HG03378 (cell line): ENCODE results near the gene RSRC1.
"Not testable (repeated sequence)": the region's sequence is repeated elsewhere in the genome, so short reads cannot be mapped to it uniquely, and the experiment has no call there.

Experiments used
- ATAC-seq: cut with Tn5 transposase; IDR thresholded peaks from one replicate; pipeline ENCODE4 v1.9.1; 2021; ENCODE audit warnings: mild to moderate bottlenecking, moderate library complexity; ENCODE audit not compliant: unreplicated experiment

Gene RSRC1

DNA sequence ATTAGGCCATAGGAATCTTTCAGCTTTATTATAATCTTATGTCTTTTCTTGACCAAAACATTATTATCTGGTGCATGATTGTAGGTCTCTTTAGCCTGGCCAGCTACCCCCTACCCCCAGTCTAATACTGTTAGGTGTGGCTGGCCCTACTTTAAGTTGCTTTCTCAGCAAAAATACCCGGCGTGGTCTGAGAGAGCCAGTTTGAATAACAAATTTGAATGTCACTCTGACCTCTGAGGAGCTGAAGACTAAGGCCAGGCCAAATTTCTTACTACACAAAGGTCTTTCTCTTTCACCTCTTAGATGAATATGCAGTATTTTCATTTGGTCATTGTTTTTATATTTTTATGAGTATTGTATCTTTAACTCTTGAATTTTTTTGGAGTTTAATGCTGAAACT is 272.6 kb downstream of the RSRC1 start:
- no peak for ATAC-seq

DNA sequence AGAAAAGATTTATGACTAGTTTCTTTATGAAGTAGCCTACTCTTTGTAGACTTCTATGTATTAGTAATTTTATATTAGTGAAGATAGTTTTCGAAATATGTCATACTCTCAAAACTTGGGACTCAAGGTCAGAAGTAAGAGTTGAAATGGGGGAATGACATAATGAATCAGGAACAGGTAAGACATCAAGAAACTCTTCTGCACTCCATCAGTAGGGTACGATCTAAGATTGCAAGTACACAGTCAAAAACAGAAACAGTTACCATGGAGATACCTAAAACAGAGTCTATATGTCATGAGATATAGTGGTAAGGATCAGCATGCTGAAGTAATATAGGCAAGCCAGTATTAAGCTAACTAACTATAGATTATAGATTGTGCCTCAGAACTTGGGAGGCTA is 274.1 kb downstream of the RSRC1 start:
- peak; percentile 85 for ATAC-seq

DNA sequence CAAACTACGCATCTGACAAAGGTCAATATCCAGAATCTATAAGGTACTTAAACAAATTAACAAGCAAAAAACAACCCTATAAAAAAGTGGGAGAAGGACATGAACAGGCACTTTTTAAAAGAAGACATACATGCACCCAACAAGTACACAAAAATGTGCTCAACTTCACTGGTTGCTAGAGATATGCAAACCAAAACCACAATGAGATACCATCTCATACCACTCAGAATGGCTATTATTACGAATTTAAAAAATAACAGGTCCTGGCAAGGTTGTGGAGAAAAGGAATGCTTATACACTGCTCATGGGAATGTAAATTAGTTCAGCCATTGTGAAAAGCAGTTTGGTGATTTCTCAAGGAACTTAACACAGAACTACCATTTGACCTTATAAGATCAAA is 285.5 kb downstream of the RSRC1 start:
- no peak for ATAC-seq

DNA sequence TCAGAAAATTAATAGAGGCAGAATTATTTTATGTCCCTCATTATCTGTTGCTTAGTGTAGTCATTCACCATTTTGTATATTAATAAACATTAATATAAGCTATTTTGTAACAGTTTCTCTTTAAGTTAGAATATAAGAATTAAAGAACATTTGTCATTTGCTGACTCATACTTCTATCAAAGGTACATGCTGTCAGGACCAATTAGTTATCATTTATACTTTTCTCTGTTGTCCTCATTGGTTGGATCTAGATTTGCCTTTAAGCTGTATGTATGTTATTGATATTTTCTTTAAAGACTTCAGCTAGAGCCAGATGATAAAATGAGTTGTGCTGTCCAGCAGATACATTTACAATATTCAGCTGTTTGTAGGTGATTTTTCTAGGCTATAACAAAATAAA is 292.7 kb downstream of the RSRC1 start:
- no peak for ATAC-seq

DNA sequence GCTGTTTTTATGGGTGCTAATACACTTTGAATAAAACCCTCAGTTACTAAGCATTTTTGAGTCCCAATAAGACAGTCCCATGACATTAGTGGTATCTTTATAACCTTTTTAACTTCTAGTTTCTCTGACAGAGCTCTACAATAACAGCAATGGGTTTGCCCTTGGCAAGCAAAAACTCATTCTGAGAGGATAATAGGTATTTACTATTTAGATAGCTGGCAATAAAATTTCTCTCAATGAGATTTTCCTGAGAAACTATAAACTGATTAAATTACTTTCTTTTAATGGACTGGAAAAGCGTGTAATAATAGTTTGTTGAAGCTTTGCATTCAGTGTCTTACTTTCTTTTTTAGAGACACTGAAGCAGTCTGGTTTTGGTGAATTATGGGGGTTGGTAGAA is 293.1 kb downstream of the RSRC1 start:
- ATAC-seq, result no peak

DNA sequence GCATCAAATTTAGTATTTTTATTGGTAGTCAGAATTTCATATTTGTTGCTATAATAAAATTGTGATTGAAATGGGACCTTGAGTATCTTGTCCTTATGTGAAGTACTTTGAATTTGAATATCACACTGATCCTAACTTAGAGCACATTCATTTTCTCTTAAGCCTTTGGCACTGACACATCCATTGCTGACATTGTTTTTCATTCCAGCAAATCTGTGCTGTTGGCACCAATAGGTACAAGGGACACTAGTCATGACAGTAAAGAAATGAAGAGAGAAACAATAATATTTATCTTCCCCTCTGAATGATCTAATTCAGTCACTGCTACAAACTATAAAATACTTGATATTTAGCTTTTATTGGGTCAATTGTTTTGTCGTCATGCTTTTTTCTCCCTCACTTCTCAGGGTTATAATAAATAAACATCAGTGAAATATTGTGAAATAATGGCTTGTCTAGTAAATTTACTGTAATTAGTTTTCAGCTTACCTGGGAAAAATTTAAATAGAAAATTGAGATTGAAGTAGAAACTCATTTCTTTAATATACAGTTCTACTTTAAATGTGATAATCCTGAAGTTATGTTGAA is 294.3 kb downstream of the RSRC1 start:
- ATAC-seq, result no peak

DNA sequence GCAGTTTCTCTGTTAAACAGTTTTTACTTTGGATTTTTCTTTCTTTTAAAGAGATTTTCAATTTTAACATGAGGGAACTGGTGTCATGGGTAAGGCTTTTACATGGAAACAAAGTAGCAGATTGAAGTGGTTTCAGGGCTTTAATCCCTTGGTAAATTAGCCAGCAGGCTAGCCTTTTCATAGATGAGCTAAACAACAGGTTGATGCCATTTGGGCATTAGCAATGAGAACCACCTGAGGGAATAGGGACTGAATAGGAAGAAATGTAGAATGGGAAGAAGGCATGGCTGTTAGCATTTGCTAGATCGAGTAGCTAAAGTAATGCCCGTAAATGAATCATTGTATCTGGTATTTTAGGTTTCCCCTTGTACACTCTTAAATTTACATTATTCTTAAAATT is 295.6 kb downstream of the RSRC1 start:
- ATAC-seq, result no peak

DNA sequence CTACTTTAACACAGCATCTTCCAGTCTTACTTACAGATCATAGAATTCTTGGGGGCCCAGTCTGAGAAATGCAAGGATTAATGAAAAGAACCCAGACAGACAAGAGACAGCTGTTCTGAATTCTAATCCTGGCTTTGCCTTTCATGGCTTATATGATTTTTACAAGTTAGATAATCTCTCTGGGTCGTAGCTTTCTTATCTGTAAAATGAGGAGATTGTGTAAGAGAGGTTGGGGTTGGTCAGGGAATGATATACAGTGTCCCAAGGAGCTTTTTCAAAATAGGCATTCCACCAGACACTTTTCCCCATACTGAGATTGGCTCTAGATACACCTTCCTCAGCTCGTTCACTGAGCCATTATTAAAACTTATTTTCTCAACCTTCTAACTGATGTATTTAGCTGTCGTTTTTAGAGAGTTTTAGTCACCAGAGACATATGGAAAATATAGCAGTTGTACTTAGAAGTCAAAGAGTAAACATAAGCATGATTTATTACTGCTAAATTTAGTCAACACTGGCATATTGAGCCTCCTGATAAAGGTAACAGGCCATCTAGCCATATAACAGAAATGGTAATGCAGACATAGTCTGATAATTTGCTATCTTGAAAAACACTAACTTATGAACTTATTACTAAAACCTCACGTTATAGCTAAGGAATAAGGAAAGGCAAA is 298.1 kb downstream of the RSRC1 start:
- no peak for ATAC-seq

DNA sequence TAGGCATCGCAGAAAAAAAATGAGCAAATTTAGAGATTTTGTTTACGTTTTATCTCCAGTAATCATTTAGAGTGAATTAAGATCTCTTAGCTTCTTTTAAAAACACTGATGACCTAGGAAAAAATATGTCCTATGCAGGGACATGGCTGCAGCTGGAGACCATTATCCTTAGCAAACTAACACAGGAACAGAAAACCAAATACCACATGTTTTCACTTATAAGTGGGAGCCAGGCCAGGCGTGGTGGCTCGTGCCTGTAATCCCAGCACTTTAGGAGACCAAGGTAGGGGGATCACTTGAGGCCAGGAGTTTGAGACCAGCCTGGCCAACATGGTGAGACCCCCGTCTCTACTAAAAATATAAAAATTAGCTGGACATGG is 298.6 kb downstream of the RSRC1 start:
- not testable (repeated sequence) for ATAC-seq

DNA sequence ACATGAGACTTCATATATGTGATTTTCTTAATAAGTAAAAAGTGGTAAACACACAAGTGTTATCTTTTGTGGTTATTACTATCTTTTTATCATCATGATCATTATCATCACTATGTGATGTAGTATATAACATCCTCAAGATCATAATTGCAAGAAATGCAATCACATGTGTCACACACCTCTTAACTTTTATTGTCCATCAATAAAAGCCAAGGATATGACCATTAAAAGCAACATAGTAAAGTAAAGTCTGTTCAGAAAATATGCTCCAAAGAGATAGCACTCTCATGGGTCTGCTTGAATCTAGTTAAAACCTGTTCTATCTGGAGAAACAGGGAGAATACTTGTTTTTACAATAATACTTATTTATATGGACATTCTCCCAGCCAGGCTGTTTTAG is 308.1 kb downstream of the RSRC1 start:
- no peak for ATAC-seq

DNA sequence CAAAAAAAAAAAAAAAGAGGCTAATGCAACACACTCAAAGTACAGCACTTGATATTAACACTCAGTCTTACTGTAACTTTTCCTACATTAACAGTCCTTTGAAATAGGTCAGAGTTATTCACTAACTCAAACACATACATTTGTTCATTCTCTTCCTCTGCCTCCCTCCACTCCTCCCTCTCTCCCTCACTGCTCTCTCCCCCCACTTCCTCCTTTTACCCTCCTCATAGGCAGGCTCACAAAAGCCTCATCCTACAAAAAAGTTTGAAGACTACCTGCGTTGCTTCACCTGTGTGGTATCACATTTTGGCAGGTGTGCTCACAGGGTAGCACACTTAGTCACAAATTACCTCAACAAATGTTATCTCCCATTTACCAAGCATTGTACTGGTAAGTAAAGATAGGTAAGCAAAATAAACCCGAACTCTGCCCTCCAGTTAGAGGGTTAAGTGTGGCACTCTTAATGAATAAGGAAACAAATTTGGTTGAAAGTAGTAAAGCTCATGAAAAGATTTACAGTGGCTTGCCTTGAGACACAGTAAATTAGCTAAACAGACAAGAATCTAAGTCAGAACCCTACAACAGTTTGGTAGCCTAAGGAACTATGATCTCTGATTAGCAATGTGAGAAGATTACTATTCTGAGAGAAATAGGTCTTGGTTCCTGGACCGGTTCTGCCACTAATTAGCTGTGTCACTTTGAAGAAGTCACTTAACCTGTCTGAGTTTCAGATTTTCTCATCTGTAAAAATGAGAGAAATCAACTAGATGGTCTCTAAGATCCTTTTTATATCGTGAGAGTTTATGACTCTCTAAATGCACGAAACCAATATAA is 310.1 kb downstream of the RSRC1 start:
- no peak for ATAC-seq

DNA sequence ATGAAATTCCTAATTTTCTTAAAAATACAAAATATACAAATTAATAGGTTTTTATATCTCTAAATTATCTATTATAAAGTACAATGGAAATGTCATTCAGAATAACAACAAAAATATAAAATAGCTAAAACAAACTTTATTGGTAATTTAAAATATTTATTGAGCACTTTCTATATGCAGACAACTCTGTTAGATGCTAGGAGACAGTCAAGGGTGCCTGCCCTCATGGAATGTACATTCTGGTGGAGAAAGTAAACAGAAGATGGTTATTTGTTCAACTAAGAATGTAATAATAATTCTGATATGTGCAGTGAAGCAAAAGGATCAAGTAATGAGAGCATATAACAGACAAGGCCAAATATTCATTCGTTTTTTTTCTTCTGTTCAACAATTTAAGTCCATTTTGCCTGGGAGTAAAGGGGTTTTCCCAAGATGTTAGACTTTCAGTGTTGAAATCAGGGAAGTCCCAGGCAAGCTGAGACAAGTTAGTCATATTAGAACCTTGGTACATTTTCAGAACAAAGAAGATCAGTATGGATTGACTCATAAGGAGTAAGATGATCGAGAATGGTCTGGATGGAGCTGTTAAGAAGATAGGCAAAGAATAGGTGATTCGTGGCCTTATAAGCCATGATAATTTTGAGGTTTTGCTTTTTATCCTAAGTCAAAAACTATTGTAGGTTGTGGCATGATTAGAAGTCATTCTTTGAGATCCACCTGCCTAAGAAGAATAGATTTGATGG is 310.9 kb downstream of the RSRC1 start:
- ATAC-seq, result peak; percentile 99

DNA sequence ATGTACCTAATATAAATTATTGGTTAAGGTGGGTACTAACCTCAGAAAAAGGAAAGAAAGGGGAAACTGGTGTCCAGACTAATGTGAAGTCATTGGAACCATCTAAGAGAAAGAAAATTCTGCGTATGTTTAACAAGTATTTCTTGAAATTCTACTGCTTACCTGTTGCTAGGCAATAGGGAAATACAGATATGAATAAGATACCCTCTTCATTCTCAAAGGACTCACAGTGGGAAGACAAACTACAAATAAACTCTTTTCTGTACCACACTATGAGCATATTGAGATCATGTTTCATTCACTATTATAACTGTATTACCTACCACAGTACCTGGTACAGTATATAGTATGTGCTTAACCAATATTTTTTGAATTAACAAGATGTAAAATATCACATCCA is 320.6 kb downstream of the RSRC1 start:
- no peak for ATAC-seq

DNA sequence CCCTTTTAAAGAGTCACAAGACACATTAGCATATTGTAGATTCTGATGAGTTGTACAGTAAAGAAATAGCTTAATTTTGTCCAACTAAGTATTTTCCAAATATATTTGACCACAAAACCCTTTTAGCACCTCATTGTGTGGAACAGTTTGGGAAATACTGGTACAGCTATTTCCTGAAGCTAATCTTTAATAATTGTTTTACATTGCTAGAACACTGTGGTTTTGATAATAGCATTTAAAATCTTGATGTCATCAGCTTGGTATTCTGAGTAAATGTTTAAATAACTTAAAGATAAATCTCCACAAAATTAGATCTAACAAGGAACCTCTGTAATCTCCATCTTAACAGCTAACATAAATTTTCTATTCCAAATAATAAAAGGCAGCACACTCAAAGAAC is 321.1 kb downstream of the RSRC1 start:
- no peak for ATAC-seq

DNA sequence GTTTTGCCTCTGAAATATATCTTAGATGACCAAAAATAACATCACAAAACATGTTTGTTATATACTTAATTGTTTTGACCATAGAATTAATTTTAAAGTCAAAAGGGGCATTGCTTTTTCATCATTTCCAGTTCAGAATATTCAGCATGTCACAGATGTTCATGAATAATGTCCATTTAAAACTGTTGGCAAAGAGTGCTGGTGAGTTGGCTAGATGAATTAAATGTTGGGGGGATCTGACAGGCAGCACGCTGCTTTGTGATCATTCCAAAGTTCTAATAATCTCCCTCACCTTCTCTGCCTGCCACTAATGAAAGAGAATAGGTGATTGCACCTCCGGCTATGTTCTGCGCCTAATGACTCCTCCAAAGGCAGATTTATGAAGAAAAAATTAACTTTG is 321.9 kb downstream of the RSRC1 start:
- ATAC-seq, result no peak

DNA sequence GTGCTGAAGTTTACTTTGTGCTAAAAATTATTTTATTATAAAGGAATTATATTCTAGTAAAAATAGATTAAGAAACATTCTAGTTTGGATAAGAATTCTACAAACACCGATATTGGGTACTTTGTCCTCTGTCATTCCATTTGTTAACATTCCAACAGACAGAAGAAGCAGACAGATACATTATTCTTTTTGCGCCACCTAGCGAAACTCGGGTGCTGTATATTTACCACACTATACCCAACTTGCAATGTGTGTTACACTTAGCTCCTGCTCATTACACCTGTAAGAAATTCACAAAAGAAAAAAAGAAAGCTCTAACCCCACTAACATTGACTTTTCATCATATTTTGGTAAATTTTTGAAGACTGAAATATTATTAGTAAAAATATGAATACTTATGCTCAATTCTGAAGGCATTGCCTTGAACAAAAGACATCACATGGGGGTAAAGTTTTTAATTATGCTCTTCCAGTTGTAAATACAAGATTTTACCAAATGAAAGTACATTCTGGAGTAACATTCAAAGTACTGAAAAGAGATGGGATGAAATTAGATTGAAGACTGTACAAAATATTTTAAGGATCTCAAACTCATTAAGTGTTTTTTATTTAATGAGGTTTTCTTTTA is 324.6 kb downstream of the RSRC1 start:
- peak; percentile 98 for ATAC-seq

DNA sequence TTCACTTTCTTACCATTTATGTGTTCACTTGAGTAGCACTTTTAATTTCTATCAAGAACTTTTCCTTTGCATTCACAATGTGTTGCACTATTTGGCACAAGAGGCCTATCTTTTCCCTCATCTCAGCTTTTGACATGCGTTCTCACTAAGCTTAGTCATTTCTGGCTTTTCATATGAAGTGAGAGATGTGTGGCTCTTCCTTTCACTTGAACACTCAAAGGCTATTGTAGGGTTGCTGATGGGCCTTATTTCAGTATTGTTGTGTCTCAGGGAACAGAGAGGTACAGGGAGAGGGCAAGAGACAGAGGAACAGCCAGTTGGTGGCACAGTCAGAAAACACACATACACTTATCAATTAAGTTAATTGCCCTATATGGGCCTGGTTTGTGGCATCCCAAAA is 333.7 kb downstream of the RSRC1 start:
- peak; percentile 97 for ATAC-seq

DNA sequence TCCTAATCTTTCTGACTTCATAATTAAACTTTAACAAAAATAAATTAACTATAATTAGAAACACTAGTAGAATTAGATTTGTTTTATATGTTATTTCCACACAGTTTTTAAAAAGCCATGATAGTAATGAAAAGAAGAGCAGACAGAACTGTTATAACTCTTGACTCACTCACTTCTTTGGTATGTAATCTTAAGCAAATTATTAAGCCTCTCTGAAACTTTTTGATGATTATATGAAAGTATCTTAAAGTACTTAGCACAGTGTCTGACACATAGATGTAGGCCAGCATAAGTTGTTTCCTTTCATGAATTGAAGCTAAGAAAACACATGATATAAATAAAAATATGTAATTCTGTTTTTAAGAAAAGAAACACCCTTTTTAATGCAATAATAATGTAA is 337.5 kb downstream of the RSRC1 start:
- no peak for ATAC-seq

DNA sequence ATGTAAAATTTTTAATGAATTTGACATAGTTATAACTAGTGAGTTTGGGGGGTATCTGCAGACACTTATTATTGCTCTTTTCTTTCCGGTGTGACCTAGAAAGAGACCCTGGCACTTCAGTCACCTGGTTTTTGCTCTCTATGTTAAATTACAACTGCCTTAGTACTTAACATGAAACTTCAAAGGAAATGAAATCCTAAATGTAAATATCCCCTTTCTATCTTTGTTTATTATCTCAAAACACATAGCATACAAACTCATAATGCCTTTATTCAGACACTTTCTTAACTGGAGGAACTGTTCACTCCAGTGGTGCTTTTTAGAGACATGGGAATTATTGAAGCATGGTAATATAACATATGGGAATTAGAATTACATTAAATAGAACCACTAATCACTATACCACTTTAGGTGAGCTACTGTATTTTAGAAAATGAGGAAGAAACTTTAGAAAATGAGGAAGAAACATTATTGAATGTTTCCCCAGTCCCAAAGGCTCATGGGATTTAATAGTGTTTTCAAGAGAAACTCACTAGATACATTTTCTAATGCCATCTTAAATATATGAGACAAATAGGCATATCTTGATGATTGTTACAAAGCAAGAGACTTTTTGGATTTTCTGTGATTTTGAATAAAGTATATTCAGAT is 341.6 kb downstream of the RSRC1 start:
- no peak for ATAC-seq

DNA sequence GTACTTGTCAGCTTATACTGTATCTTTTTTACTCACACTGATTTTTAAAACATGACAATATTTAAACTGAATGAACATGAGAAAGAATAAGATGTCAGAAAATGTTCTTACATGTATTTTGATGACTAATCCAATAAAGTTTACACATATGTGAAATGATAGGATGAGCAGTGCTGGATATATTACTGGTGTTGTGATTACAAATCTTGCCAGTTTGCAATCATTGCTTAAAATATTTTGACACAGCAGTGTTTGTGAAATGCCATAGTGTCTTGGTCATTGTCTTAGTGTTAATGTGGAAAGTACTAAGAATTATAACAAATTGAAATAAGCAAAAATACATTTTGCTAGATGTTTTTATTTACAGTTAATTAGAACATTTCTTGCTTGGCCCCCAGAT is 342.4 kb downstream of the RSRC1 start:
- ATAC-seq, result no peak

DNA sequence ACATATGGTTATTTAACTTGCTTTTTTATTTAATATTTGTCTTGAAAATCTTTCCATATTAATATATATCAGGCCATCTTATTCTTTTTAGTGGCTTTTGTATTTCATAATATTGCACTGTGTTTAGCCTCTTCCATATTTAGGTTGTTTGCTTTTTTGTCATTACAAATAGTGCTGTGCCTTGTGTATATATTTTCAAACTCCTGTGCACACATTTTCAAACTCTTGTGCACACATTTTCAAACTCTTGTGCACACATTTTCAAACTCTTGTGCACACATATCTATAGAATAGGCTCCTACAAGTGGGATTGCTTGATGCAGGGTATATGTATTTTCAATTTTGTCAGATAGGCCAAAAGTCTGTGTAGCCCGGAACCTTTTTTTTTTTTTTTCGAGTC is 343.1 kb downstream of the RSRC1 start:
- no peak for ATAC-seq
